LHCN-M2 (cell line): ENCODE data around the gene TRIB2. TPM values are rescaled to one million over a fixed set of nuclear protein-coding genes. Genes with fewer than 3 reads are reported as not detected.

Source experiments
- DNase-seq: peaks from one replicate; pipeline ENCODE4 v3.0.0-alpha.2; 2012; ENCODE audit warnings: low read depth
- total RNA-seq: library from RNA; depleted of rRNA; stranded (reverse); fragments of >200 nt; gene quantifications from 2 replicates; pipeline ENCODE4 v1.2.3, GENCODE V29; 2014

The TRIB2 gene
- total RNA-seq, 1 experiment from 2014 or later = 15.6 TPM

DNA sequence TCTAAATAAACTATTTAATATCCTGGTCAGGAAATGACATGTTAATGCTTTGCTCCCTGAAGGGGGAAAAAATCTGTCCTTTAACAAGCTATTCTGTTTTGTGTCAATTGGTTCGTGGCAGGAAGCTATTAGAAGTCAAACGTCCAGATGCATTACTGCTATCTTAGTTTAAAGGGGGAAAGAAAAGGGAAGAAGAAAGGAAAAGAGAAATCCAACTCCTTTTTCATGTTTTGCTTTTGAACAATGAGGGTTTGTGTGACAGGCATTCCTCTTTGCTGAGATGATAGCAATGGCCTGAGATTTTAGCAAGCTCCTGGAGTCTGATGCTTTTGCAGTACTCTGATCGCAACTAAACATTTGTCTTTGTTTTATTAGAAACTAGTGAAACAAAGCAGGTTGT lies 24.6 kb downstream of the TRIB2 start:
- DNase-seq = no peak

DNA sequence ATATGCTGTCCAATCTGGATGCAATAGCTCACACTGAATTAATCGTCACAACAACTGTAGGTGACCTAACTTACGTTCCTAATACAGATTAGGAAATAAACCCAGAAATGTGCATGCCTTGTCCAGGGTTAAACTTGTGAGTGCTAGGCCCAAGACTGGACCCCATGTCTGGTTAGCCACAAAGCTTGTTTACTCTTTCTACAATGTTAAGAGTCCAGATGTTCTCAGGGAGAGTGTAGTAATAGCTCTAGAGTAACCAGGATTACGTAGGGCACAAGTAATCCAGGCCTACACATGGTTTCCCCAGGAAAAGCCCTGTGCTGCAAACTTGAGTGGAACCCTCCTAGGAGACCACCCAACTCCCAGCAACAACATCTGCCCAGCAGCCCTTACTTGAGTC lies 26.2 kb downstream of the TRIB2 start:
- no peak for DNase-seq

DNA sequence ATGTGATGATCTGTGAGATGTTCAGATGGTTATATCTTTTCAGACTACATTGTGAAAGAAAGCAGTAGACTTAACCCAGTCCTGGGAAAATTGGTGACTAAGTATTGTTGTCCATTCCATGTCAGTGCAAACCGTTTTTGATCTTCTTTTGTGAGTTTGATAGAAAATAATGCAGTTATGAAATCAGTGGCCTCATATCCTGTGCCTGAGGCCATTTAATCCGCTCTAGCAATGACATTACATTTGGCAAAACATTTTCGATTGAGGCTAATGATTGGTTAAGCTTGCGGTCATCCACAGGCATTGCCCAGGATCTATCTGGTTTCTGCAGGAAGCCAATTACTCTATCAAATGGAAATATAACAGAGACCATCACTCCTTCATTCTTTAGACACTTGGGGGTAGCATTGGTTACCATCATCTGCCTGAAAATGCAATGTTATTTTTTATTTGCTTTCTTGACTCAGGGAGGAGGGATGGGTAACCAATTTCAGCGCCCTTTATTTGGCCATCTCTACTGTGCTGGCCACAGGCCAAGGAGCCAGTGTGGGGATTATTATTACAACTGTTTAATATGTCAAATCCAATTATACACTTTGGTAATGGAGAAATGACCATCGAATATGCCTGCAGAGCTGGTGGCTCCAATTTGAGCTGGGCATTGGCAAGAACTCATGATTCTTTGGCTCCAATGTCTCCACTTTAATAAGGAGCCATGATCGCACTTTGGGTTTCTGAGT lies 33.6 kb downstream of the TRIB2 start:
- no peak for DNase-seq

DNA sequence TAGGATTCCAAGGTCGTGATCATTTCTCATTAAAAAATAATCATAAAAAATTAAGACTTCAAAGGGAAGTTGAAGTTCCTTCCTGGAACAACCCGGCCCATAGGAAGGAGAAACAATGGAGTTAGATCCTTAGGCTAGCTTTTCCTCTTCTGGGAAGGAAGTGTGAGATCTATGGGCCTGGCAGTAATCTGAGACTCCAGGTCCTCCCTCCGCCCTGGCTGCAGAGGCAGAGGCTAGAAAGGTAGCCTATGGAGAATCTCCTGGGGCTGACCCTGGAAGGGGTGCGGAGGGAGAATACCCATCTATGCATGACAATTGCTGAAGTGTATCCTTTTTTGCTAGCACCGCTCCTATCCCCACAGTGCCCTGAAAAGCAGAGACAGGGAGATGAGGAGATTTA lies 37.9 kb downstream of the TRIB2 start:
- no peak for DNase-seq

DNA sequence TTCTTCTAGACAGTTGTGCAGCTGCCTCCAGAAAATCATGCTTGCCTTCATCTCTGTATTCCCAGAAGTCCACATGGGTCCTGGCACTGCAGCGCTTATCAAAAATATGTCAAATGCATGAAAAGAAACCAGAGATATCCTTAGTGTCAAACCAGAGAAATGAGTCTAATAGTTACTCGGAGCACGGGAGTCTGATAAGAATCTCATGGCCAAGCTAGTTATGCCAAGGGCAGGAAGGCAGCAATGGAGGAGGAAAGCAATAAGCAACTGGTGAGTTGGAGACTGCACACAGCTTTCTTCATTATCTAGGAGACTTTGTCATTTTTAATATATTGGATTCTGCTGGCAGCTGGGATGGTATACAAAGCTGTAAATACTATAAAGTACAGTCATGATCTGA lies 38.6 kb downstream of the TRIB2 start:
- no peak for DNase-seq

DNA sequence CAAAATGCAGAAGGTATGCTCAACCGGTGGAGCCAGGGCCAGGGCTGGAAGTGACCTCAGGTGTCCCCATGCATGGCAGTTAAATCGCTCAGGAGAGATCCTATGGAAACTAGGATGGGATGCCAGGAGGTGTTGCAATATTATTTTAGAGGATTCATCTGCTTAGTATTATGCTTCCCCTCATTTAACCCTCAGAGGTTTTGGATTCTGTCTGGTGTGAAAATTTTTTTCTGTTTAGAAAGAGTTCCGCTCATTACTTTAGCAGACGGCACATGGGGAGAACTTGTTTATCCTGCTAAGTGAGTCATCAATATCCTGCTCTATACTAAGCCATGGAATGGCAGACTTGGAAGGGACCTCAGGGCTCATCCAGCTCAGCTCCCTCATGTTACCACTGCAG lies 42.5 kb downstream of the TRIB2 start:
- DNase-seq = peak; percentile 75

DNA sequence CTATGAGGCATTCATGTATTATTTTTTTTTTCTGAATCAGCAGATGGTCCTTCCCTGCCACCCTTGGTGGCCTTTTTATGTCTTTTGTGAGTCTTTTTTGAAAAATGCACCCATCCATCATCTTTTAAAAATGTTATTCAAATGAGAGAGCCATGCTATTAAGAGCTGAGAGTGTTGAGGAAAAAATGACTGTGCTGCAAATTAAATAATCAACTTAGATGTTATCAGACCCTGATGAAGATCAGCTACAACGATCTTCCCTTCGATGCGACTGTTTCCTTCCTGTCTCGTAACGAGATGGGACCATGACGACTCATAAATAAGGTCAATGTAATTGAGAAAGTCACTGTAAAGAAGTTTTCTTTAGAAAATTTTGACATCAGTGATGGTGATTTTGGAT lies 44.4 kb downstream of the TRIB2 start:
- no peak for DNase-seq

DNA sequence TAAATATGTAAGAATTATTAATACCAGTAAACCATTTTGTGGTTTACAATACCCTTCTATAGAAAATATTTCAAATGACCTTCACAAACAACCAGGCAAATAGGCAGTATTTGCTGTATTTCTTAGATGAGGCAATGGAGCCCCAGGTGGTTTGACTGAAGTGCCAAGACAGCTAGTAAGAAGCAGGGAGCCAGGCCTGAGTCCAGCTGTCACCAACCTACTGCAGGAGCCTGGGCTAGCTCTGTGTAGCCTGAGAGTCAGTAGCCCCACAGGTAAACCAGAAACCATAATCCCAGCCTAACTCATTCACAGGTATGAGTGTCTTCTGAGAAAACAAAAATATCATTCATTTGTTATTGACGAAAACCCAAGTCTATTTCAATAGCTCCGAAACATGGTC lies 45.6 kb downstream of the TRIB2 start:
- DNase-seq = no peak

DNA sequence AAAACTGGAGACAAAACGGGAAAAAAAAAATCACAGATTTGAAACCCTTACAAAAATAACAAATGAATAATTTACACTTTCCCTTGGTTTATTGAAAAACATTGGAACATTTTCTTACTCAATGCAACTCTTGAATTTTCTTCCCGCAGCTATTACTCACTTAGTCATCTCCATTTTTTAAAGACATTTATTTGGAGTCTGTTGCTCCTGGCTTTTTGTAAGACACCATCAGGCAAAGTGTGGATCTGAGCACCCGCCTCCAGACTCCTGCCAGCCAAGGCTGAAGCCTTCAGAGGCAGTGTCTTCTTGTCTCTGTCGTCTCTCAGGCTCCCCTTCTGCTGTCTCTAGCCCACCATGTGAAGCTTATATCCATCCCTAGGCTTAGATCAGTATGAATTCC lies 46.2 kb downstream of the TRIB2 start:
- DNase-seq = no peak

DNA sequence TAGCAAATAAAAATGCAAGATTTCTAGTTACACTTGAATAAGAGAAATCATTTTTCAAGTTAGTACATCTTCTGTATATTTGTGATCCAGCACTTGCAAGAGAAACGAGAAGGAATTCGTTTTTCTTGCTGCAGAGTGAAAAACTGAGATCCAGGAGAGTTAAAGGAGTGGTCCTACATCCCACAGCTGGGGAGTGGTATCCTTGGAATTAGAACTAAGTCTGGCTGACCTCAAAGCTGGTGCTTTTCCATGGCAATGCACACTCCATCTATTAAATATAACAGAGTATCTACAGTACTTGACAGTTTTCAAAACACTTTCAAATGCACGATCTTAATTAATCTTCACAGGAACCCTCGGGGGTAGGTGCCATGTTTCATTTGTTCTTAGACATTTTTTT lies 46.8 kb downstream of the TRIB2 start:
- DNase-seq = no peak

DNA sequence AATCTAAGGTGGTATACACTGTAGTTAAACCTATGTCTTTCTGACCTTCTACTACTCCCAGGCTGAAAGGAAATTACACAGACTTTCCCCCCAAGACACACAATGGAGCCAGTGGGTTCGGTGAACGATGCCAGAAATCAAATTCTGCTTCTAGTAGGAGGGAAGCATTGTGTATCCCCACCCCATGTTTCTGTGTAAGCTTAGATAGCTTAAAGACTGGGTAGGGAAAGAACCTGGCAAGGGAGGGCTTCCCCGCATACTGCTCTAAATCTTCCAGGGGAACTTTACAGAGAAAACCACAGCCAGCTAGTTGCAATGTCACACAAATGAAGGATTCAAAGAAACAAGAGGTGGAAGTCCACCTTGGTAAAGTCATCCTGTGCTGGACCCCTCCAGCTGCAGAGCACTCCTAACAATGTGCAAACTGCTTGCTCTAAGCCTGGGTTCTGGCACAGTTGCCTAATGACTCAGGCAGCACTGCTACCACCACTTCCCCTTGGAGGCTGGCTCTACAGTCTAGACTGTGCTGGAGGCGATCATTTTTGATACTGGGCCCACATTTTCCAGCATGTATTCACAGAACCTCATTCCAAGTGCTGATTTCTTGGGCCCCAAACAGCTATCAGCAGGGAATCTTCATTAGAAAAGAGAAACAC lies 47.5 kb downstream of the TRIB2 start:
- no peak for DNase-seq

DNA sequence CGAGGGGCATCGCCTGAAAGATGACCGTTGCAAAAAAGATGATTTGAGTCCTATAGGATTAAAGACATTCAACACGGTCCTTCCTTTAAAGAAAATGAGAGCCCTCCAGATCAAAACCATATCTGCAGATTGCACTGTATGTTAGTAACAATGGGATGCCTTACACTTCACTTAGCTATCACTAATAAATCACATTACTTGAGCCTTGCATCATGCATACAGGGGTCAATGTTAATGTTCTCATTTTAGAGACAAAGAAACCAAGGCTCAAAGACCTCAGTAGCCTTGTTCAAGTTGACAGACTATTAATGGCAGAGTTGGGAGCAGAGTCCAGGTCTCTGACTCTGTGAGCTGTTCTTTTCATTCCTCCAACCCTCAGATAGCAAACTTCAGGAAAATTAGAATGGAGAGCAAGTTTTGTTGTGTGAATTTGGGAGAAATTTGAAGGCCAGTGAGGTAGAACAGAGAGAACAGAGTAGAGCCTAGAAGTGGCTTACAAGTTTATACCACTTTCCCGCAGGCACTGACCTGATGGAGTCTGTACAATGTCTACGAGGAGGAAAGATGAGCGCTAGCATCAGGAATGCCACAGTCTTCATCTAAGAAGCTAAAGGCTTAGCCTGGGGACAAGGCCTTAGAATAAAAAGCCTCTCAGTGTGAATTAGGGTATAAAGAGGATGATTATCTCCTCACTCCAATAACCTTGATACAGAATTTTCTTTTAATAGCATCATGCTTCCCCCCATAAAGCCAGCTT lies 48.3 kb downstream of the TRIB2 start:
- no peak for DNase-seq

DNA sequence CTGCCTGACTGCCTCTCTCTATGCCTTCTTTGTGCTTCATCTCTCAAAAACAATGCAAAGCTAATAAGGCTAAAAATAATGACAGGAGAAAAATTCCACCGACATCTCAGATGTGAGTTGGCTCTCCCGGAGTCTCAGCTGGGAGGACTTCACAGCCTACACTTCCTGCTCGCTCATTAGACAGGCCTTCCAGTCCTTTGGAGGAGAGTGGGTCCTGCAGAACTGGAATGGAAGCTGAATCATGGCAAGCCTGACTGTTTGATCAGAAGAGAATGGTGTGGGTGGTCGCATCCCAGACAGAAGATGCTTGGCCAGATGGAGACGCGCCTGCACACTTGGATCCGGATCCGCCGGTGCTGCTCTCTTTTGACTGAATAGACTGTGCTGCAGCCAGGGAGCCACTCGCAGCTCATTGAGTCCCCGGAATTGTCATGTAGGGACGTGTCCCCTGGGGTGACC lies 49.7 kb downstream of the TRIB2 start:
- no peak for DNase-seq

DNA sequence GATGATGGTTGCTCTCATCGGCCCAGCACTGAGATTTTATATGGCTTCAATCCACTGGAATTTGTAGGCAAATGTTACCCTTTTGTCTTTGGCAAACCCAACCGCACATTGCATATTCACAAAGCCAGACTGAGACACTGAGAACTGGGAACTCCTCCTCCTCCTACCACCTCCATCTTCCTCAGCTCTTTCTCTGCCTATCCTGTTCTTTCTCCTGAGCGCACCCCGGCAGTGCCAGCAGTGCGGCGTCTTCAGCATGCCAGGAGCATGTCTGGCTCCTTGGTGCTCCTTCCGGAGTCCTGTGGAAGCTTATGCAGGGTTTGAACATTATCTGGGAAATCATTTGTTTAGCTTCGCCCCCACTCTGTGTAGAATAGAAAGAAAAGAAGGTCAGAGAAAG lies 50.8 kb downstream of the TRIB2 start:
- DNase-seq = no peak

DNA sequence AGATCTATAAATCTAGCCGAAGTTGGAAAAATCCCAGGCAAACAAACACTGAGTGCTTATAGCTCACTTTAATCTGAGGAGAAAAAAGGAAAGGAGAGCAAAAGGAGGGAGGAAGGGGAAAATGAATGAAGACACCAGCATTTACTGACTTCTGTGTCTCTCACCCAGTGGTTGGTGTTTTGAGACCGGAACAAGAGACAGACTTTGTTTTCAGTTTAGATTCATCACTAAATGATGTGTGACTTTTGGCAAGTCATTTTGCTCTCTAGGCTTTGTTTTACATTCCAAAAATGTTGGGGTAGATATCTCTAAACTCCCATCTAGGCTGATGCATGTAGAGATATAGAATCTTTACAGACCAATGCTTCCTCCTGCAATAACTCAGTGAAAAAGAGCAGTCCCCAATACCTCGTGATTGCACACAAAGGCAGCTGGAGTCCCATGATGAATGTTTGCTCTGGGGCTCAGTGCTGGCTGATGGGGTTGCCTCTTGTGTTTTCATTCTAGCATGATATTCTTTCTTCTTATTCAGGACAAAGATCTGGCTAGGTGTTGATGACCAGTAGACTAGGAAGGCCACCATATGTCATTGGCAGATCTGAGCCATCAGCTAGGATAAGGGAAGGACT lies 51.4 kb downstream of the TRIB2 start:
- DNase-seq = no peak

DNA sequence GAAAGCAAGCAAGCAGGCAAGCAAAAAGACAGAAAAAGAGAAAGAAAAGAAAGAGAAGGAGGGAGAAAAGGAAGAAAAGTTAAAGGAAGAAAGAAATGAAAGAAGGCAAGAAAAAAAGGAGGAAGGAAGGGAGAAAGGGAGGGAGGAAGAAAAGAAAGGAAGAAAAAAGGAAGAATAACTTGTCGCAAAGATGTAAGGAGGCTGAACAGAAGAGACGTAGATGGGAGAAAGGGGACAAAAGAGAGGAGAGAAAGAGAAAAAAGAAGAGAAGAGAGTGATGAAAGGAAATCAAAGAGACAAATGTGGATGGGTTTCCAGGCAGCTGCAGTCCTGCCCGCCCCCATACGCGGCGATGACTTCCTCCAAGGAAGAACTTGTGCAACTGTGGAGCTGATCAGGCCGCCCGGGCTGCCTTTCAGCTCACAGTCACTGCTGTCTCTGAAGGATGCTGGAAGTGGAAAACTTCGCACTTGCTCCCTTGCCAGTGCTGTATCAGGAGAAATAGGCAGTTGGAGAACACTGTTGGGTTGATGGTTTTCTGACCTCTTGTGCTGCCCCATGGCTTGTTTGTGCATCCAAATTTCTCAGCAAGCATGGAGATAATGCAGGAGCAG lies 52.9 kb downstream of the TRIB2 start:
- DNase-seq = no peak

DNA sequence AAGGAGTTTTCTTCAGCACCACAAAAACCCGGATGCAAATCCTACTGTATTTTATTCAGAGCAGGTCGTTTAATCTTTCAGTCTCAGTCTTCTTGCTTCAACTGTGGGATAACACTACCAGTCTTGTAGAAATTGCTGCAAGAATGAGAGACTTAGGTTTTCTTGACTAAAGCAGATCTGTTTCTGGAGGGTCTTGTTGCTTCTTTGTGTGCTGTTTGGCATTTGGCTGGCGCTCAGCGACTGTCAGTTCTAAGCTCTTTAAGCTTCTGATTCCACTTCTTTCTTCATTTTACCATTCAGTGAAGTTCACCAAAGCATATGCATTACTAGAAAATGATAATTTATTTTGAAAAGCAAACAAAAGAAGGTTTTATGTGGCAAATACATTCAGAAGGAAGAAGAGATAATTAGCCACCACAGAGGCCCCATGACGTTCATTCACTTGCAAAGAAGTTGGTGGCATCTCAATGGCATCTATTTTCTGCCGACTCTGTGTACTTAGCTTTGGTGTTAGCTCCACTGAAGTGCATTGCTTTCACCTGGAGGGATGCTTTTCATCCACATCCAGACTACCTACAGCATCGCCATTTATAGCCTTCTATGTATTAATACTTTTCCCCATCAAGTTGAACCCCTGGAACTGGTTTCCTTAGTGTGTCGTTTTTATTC lies 53.7 kb downstream of the TRIB2 start:
- DNase-seq = no peak

DNA sequence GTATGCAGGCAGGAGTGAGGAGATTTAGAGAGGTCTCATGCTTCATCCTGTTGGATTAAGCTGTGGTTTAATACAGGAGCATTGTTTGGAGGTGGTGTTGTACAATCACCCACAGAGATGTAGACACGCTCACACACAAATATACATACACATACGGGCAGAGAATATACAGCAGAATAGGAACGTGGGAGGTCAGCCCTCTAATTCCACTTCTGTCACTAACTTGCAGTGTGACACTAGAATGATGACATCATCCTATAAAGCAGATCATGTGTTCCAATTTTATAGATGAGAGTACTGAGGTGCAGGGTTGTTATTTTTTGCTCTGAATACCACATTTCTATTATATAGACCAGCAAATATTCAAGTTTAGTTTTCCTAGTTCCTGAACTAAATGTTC lies 54.4 kb downstream of the TRIB2 start:
- DNase-seq = no peak

DNA sequence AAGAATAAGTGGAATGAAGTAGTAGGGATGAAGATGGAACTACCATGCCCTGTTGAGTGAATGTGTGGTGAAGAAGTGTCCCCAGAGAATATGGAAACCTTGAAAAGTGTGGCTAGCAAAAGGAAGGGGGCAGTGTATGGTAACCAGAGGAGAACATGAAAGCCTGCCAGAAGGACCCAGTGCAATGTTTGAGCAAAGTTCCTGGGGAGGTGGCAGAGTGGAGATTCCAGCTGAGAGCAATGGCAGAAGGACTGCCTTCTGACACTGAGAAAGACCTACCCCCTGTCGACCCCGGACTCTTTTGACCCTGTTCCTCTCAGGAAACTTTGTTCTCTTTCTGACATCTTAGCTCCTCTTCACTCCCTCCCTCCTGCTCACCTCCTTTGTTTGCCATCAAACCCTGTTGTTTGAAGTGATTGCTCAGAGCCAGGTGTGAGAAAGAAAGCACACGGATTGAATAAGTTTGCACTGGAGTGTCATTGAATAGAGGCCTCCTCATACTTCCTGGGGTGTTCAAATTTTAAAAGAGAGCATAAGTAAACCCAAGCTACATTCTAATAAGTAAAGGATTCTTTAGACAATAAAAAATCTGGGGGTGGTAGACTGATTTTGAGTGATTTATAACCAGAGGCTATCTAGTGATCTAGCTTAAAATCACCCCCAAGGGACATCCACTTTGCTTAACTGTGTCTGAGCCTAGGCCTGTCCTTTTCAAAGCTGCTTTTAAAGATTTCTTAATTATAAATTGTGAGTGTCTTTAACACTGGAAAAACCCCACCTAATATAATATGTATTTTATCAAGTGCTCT lies 57.1 kb downstream of the TRIB2 start:
- no peak for DNase-seq

DNA sequence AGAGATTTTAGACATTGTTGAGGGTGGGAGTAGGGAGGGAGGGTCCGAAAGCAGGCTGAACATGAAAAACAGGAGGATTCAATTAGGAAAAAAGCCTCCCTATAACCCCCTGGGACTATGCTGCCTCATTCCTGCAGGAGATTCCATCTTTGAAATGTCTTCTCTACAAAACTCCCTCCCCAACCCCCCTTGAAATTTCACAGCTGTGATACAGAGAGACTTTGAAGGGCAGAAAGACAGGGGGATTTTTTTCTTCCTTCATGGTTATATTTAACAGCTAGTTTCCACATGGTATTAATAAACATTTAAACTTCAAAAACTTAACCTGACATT lies 57.6 kb downstream of the TRIB2 start:
- no peak for DNase-seq
